Hepatocyte (in vitro differentiated cells): ENCODE measurements around the gene BCL2L12.

Experiments used
- EZH2phosphoT487 ChIP-seq: fragments of 200-600 bp; sonication (generic); IDR thresholded peaks from one replicate; pipeline ENCODE4 v1.6.1; 2018; ENCODE audit warnings: antibody characterized with exemption, mild to moderate bottlenecking, low read depth, moderate library complexity; ENCODE audit not compliant: unreplicated experiment, severe bottlenecking
- TF ChIP-seq, protein P1 (sequence below): fragments of 200-600 bp; sonication (generic); IDR thresholded peaks from 2 replicates; pipeline ENCODE4 v1.5.1; 2016; ENCODE audit warnings: antibody characterized with exemption, mild to moderate bottlenecking; ENCODE audit not compliant: poor library complexity

DNA sequence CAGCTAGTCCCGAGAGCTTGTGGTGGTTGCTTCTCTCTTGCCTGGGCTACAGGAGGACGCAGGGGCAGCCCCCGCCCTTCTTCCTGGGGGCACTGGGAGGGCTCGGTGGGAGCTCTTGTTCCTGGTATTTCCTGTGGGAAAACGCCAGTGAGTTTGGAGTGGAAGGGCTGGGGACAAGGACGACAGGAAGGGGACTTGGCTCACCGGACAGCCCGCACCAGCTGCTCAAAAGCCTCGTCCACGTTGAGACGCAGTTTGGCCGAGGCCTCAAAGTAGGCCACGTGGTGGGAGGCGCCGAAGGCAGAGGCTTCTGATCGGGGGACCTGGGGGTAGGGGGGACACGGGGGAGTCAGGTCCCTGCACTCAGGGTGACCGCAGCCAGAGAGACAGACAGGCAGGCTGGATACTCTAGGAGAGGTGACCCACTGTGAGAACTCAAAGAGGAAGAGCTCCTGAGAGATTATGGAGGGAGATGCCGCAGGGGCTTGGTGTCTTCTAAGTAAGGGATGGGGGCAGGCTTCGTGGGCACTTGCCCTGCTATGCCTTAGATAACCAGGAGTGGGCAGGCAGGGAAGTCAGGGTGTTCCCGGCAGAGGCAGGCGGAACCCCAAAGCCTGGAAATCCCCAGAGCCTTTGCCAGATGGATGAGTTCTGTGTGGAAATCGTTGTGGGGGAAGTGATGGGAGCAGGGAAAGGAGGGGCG is 30.1 kb upstream of the BCL2L12 start:
- TF ChIP-seq, protein P1, sequence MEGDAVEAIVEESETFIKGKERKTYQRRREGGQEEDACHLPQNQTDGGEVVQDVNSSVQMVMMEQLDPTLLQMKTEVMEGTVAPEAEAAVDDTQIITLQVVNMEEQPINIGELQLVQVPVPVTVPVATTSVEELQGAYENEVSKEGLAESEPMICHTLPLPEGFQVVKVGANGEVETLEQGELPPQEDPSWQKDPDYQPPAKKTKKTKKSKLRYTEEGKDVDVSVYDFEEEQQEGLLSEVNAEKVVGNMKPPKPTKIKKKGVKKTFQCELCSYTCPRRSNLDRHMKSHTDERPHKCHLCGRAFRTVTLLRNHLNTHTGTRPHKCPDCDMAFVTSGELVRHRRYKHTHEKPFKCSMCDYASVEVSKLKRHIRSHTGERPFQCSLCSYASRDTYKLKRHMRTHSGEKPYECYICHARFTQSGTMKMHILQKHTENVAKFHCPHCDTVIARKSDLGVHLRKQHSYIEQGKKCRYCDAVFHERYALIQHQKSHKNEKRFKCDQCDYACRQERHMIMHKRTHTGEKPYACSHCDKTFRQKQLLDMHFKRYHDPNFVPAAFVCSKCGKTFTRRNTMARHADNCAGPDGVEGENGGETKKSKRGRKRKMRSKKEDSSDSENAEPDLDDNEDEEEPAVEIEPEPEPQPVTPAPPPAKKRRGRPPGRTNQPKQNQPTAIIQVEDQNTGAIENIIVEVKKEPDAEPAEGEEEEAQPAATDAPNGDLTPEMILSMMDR: peak; percentile 4
- TF ChIP-seq EZH2phosphoT487: no peak
